HG03432 (cell line): ENCODE data around the gene TMEM203.

Experiments used
- ATAC-seq: cut with Tn5 transposase; IDR thresholded peaks from one replicate; pipeline ENCODE4 v1.9.1; 2021; ENCODE audit warnings: mild to moderate bottlenecking, moderate library complexity; ENCODE audit not compliant: unreplicated experiment

The TMEM203 gene

GRCh38 chr9:137198051-137198901 lies 7.2 kb downstream of the TMEM203 start:
- ATAC-seq = no peak

- ATAC-seq = no peak
These were observed 9.8 kb downstream of the TMEM203 start for GRCh38 chr9:137195525-137196220.

DNA sequence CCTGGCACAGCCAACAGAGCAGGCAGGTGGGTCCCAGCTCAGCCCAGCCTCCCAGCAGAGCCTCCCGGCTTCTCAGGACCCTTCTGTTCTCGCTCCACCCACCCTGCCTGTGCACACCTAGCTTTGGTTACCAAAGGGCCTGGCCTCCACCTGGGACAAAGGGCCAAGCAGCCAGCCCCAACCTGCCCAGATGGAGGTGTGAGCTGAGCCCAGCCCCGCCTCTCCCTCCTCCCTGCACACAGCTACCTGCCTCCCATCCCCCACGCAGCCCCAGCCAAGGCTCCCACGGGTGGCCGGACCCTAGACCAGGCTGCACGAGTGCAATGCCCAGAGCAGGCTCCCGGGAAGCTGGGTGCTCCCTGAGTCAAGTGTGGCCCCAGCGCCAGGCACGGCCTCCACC lies 10.5 kb downstream of the TMEM203 start:
- ATAC-seq = no peak

DNA sequence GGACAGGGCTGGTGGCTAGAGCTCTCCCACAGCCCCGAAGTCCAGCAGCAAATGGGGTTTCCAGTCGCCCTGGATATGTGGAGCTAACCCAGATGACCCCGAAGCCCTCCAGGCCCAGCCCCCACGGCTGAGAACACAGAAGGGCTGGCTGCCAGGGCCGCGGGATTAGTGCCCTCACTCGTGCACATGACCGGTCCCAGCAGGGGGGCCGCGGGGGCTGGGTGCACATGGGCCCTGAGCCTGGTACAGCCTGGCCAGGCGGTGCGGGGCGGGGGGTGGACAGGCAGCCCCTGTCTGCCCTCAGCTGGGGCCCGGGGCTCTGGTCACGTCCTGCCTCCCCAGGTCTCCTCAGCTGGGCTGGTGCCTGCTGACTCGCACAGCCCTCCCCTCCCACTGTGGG lies 11.1 kb downstream of the TMEM203 start:
- ATAC-seq = no peak

DNA sequence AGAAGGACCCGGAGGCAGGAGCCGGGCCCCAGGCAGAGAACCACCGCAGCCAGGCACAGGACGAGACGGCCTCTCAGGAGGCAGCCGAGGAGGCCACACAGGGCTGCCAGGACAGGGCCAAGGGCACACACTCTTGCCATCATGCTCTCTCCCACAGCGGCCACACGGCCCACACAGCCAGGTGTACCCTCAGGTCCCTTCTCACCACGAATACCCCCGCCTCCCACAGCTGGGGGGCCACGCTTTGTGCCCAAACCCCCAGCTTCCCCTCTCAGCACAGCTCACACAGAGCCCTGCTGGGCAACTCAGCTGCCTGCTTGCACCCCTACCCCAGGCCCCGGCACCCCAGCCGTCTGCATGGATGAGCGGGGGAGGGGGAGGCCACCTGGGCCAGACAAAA lies 11.7 kb downstream of the TMEM203 start:
- no peak for ATAC-seq

DNA sequence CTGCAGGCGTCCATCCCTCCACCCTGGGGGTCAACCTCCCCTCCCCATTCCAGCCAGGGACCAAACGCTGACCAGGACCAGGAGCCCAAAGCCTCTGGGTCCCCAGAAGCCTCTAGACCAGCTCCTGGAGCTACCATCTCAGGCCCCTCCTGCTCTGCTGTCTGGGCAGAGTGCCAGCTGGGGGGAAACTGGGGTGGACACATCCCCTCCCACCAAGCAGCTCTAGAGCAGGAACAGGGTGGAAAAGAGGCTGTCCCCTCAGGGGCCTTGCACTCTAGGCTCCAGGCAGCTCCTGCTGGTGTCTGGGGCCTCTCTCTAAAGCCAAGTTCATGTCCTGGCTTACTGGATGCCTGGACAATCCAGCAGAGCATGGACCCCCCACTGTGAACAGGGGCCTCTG lies 12.6 kb downstream of the TMEM203 start:
- no peak for ATAC-seq

- ATAC-seq = no peak
These were observed 13.0 kb downstream of the TMEM203 start for GRCh38 chr9:137192448-137192780.

DNA sequence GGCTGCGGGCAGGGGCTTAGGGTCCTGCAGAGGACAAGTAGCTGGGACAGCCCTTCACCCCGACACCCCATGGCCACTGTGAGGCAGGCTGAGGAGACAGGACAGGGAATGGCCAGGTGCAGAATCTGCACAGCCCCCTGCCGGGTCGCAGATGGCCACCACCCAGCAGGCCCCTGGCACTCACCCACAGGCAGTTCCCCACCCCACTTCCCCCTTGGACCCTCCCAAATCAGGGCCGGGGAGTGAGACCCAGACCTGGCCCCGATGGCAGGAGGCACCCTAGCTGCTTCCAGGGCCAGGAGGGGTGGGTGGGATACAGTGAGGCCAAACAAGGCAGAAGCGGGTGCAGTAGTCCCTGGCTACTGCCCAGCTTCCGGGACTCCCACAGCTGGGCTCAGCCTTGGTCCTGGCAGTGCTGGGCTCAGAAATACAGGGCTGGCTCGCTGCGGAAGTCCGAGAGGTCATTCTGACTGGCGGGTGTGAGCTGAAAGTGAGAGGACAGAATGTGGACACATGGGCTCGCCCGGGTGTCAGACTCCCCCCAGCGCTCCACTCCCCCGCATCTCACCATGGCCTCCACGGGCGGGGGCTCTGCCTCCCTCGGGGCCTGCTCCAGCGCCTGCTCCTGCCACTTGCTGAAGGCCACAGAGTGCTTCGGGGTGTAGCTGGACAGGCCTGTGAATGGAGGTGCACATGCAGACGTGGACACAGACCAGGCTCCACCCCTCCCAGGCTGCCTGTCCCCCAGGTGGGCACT lies 13.6 kb downstream of the TMEM203 start:
- no peak for ATAC-seq

DNA sequence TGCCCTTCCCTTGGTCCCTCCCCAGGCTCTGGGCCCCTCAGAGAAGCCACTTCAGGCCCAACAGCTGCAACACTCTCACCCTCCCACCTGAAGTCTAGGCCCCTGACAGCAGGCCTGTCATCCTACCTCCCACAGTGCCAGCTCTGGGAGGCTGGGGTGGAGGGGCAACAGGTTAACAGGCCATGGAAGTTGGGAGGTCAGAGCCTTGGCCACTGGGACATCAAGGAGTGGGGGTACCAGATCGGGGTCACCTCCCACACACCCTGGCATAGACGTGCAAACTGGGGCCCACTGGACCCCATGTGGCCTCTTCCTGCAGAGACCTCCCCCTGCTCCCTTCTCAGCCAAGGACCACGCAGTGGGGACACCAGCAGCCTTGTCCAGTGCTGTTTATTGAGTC lies 14.2 kb downstream of the TMEM203 start:
- no peak for ATAC-seq

DNA sequence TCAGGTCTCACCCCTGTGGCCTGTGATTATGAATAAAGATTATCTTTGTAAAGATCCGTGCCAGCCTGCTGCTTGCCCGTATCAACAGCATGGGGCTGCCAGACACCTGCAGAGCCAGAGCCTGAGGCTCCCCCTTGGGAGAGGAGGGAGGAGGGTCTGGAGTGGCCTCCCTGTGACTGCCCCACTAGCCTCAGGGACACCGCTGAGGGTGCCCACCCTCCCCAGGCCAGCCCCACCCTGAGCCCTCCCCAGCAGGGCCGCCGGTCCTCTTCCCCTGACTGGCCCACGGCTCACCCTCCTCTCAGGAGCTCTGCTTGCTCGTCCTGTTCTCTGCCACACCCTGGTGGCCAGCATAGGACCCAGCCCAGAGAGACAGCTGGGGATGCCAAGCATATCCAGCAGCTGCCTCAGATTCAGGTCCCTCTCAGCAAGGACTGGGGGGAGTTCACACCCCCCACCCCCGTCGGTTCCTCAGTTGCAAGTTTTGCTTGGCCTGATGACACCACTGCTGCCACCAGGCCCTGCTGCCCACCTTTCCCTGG lies 15.1 kb downstream of the TMEM203 start:
- no peak for ATAC-seq

DNA sequence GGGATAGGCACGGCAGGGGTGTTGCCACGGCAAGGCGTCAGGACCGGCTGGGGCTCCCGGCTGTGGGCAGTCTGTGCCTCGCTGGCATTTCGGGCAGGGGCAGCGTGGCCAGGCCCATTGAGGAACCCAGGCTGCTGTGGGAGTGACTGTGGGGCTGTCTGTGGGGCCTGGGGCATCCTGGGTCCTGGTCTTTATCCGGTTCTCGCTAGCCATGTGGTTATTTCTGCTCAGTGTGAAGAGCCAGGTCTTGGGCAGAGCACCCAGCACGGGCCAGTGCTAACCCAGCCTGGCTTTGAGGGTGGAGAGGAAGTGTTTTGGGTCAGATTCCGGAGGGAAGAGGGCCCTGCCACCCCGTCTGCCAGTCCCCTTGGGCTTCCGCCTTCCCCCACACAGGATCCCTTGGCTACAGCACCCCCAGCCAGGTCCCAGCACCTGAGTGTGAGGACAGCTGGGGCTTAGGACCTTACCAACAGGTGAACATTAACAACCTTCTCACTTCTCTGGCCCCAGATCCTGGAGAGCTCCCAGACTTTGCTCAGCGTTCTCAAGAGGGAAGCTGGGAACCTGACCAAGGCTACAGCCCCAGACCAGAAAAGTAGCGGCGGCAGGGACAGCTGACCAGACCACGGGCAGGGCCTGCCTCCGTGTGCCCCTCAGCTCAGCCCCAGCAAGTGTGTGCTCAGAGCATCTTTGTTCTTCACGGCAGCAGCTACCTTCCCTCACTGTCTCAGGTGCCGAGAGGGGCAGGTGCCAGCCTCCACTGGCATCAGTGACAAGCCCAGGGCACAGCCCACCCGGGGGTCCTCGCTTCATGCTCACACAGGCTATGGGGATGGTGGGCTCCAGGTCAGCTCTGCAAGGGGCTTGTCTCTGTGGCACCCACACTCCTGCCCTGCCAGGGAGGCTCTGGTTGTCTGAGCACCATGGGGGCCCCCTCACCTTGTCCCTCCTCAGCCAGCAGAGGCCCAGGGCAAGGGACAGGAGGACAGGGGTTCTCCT lies 15.9 kb downstream of the TMEM203 start:
- ATAC-seq = no peak

- peak; percentile 77 for ATAC-seq
These were observed 16.8 kb downstream of the TMEM203 start, which contains the start of the genes ANAPC2 and SSNA1 for GRCh38 chr9:137188490-137189296. ANAPC2 (minus strand) TSS chr9:137188560; CDS start chr9:137188532, 28 bp downstream. SSNA1 (plus strand) TSS chr9:137188676; CDS start chr9:137188727, 51 bp downstream.

GRCh38 chr9:137188086-137188489 lies 17.4 kb downstream of the TMEM203 start:
- ATAC-seq = no peak

- ATAC-seq = no peak
These were observed 18.1 kb downstream of the TMEM203 start for GRCh38 chr9:137187386-137187785.

- no peak for ATAC-seq
These were observed 19.1 kb downstream of the TMEM203 start for GRCh38 chr9:137186385-137186784.

DNA sequence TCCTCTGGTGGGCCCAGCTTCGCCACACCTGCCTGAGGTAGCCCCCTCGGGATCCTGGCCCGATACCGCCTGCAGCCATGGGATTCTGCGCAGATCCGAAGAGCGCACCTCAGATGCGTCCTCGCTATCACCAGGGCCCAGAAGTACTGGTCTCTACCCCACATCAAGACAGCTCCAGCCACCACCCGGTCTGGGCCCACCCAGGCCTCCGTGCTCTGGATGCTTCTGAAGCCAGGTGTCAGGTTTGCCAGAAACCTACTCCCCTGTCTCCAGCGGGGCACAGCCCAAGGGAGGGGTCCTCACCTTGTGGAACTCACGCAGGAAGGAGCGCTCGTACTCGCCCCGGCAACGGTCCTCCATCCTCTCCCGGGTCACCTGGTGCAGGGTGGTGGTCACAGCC lies 19.5 kb downstream of the TMEM203 start:
- ATAC-seq = no peak

GRCh38 chr9:137184881-137185660 lies 20.4 kb downstream of the TMEM203 start:
- ATAC-seq = no peak

DNA sequence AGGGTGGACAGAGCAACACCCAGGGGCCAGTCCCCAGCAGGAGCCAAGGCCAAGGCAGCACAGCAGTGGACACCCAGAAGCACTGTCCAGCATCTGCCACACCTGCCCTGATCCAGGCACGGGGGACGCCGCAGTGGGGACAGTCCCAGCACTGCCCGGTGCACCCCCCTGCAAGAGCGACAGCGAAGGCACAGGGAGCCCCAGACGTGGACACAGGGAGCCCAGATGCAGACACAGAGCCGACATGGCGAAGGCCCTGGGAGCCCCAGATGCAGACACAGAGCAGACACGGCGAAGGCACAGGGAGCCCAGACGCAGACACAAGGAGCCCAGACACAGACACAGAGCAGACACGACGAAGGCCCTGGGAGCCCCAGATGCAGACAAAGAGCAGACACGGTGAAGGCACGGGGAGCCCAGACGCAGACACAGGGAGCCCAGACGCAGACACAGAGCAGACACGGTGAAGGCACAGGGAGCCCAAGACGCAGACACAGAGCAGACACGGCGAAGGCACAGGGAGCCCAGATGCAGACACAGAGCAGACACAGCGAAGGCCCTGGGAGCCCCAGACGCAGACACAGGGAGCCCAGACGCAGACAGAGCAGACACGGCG lies 21.4 kb downstream of the TMEM203 start:
- no peak for ATAC-seq
